Choroid plexus epithelial cell (primary cell): ENCODE results near the gene GPRIN1.

Experiments used
- DNase-seq: peaks from one replicate; pipeline ENCODE4 v3.0.0-alpha.2; 2010; ENCODE audit warnings: low read depth
- H3K4me3 ChIP-seq: 2 replicates; pipeline ENCODE4 v1.5.1; 2011; ENCODE audit warnings: low read depth, mild to moderate bottlenecking, control low read depth, low read length, moderate library complexity
- CTCF ChIP-seq: conservative IDR thresholded peaks from 2 replicates; pipeline ENCODE4 v1.5.1; 2011; ENCODE audit warnings: low read depth, mild to moderate bottlenecking, control low read depth, inconsistent platforms, low read length, moderate library complexity

The GPRIN1 gene

GRCh38 chr5:176609724-176610434 is at the start of gene GPRIN1:
GPRIN1 (minus strand) TSS chr5:176610156; CDS start chr5:176599834, 10,322 bp downstream.
- H3K4me3 ChIP-seq, result peak within 1 kb of the TSS; percentile 65
- DNase-seq, result peak; percentile 43
- TF ChIP-seq CTCF, result peak; percentile 19

GRCh38 chr5:176659512-176659839 is 49.5 kb upstream of the GPRIN1 start:
- H3K4me3 ChIP-seq, result no peak overlapping the region
- TF ChIP-seq CTCF, result no peak
- no peak for DNase-seq

GRCh38 chr5:176658817-176659511 is 49.0 kb upstream of the GPRIN1 start:
- TF ChIP-seq CTCF, result no peak
- no peak overlapping the region for H3K4me3 ChIP-seq

GRCh38 chr5:176658007-176658599 is 48.1 kb upstream of the GPRIN1 start:
- no peak overlapping the region for H3K4me3 ChIP-seq
- TF ChIP-seq CTCF, result peak; percentile 86
- DNase-seq, result peak; percentile 80

More at GRCh38 chr5:176658817-176659511, 49.0 kb upstream of the GPRIN1 start:
- peak; percentile 72 for DNase-seq

GRCh38 chr5:176656467-176656990 is 46.6 kb upstream of the GPRIN1 start:
- TF ChIP-seq CTCF, result no peak
- H3K4me3 ChIP-seq, result no peak overlapping the region
- no peak for DNase-seq

- TF ChIP-seq CTCF, result no peak
- no peak for DNase-seq
- H3K4me3 ChIP-seq, result no peak overlapping the region
These were observed 44.9 kb upstream of the GPRIN1 start for GRCh38 chr5:176654856-176655255.
